Skin of body (tissue), 2 donors: ENCODE results near the gene HS3ST3A1. TPM values are rescaled to one million over a fixed set of nuclear protein-coding genes. Genes with fewer than 3 reads are reported as not detected.

Experiments used
- small RNA-seq: library from RNA; depleted of rRNA; stranded (forward); fragments of <200 nt; gene quantifications from one replicate; pipeline ENCODE3, GENCODE V24; 2014; ENCODE audit warnings: low replicate concordance
- total RNA-seq: library from RNA; depleted of rRNA; stranded (reverse); fragments of >200 nt; gene quantifications from one replicate; pipeline ENCODE4 v1.2.3, GENCODE V29; 2014

Gene HS3ST3A1
- total RNA-seq, 1 donor from 2014 or later: 1.9 TPM

Small RNA genes within 50 kb of the gene (small RNA-seq; reads per million reads assigned to genes)
- gene MIR548H3: not detected
